ENCODE data around the gene C9orf40. TPM values are rescaled to one million over a fixed set of nuclear protein-coding genes. Genes with fewer than 3 reads are reported as not detected.

Gene C9orf40
- polyA plus RNA-seq, 2 of the 4 experiments (the other 2 are of a cell fraction) = 8.8 to 14.4 TPM

DNA sequence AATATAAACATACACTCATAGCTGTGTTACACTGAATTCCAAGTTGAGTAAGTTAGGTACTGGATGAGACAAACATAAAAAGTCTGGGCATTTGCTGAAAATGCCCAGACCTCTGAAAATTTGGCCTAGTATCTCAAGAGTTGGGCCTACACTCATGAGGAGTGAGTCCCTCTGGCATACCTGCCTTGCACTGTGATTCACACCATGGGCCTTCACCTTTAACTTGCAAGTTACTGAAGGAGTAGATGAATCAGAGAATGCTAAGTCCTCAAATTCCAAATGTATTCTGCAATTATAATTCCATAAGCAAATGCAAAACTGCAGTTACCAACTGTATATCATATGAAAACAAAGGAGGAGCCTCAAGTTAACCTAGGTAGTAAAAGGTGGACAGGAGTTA lies 32.3 kb upstream of the C9orf40 start:
- Histone ChIP-seq H3K4me1 (no peaks in the 10 kb centered on the region), H3K4me3 (no peak overlapping the region), H3K27ac (no peak overlapping the region), H3K4me2 (no peak overlapping the region), H3K9me3 (no peaks in the 10 kb centered on the region)
- CTCF ChIA-PET = interaction anchor here (1.1 to 2.5 kb wide), 3 partner anchors 17 to 207 kb away, joined by 3 to 7 read pairs (median 4); partner anchors contain the start of gene C9orf40
- POLR2A ChIA-PET = no interaction called here
- ATAC-seq (no peak), DNase-seq (ENCODE audit: low read depth in 1 of 2, low spot score in 1 of 2) (no peak), FAIRE-seq (no peak)
- TF ChIP-seq HDAC2 (IDR thresholded peaks at IDR 0.05) = no peak
- TF ChIP-seq POLR2A (IDR thresholded peaks at IDR 0.05; ENCODE audit: low read length) = no peak
- no peak for TF ChIP-seq CBX2 (IDR thresholded peaks at IDR 0.05; ENCODE audit: borderline replicate concordance, low read depth)
- no peak for TF ChIP-seq HOXB5 (CRISPR knock-in tag; IDR thresholded peaks at IDR 0.05)
- TF ChIP-seq, protein P1, sequence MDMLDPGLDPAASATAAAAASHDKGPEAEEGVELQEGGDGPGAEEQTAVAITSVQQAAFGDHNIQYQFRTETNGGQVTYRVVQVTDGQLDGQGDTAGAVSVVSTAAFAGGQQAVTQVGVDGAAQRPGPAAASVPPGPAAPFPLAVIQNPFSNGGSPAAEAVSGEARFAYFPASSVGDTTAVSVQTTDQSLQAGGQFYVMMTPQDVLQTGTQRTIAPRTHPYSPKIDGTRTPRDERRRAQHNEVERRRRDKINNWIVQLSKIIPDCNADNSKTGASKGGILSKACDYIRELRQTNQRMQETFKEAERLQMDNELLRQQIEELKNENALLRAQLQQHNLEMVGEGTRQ (IDR thresholded peaks at IDR 0.05) = no peak
- no peak for TF ChIP-seq BHLHE40 (IDR thresholded peaks at IDR 0.05; ENCODE audit: low read depth, low read length)
- TF ChIP-seq CBX8 (IDR thresholded peaks at IDR 0.05) = no peak
- TF ChIP-seq, protein P2, sequence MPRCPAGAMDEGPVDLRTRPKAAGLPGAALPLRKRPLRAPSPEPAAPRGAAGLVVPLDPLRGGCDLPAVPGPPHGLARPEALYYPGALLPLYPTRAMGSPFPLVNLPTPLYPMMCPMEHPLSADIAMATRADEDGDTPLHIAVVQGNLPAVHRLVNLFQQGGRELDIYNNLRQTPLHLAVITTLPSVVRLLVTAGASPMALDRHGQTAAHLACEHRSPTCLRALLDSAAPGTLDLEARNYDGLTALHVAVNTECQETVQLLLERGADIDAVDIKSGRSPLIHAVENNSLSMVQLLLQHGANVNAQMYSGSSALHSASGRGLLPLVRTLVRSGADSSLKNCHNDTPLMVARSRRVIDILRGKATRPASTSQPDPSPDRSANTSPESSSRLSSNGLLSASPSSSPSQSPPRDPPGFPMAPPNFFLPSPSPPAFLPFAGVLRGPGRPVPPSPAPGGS (IDR thresholded peaks at IDR 0.05) = no peak
- TF ChIP-seq NPAS2 (CRISPR knock-in tag; IDR thresholded peaks at IDR 0.05; ENCODE audit: borderline replicate concordance) = no peak
- TF ChIP-seq, protein P3, sequence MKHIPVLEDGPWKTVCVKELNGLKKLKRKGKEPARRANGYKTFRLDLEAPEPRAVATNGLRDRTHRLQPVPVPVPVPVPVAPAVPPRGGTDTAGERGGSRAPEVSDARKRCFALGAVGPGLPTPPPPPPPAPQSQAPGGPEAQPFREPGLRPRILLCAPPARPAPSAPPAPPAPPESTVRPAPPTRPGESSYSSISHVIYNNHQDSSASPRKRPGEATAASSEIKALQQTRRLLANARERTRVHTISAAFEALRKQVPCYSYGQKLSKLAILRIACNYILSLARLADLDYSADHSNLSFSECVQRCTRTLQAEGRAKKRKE (CRISPR knock-in tag; IDR thresholded peaks at IDR 0.05; ENCODE audit: low read depth) = no peak
- no peak for TF ChIP-seq MAZ (IDR thresholded peaks at IDR 0.05; ENCODE audit: borderline replicate concordance, low read depth, low read length)
- no peak for TF ChIP-seq EP300 (IDR thresholded peaks at IDR 0.05)
- no peak for TF ChIP-seq POLR2AphosphoS2 (conservative IDR thresholded peaks at IDR 0.05; ENCODE audit: low read length)
- no peak for TF ChIP-seq CEBPB (IDR thresholded peaks at IDR 0.05)
- no peak for TF ChIP-seq HOXB13 (CRISPR knock-in tag; IDR thresholded peaks at IDR 0.05; ENCODE audit: low read depth)

DNA sequence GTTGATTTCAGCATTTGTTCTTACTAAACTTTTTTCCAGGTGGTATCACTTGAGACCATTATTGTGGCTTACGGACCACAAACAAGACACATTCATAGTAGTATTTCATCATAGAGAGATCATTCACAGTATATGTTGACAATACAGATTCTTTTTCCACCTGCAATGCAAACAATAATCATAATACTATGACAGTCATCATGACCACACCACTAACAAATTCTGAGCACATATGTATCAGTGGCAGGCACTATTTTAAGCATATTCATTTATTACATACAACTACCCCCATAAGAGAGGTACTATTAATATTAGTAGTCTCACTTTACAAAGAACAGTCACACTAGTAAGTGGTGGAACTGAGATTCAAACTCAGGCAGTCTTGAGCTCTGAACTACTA lies 31.0 kb upstream of the C9orf40 start:
- Histone ChIP-seq H3K4me1 (no peaks in the 10 kb centered on the region), H3K27ac (no peak overlapping the region), H3K4me3 (no peak overlapping the region), H3K9me3 (no peaks in the 10 kb centered on the region), H3K4me2 (no peak overlapping the region)
- DNase-seq (ENCODE audit: low read depth in 1 of 2, low spot score in 1 of 2) = no peak
- 85% methylated on average over 1 of the region's 1 CpG for WGBS (ENCODE audit: missing lambda C conversion rate)
- CTCF ChIA-PET = interaction anchor here (1.1 to 2.5 kb wide), 2 partner anchors 31 to 206 kb away, joined by 3 to 7 read pairs; partner anchors contain the start of gene C9orf40
- FAIRE-seq = no peak
- POLR2A ChIA-PET = no interaction called here
- TF ChIP-seq TFCP2L1 (CRISPR knock-in tag; IDR thresholded peaks at IDR 0.05) (no peak), NFE2L2 (conservative IDR thresholded peaks at IDR 0.05; ENCODE audit: low read length) (no peak), HOXA7 (CRISPR knock-in tag; IDR thresholded peaks at IDR 0.05) (no peak), POLR2AphosphoS2 (conservative IDR thresholded peaks at IDR 0.05; ENCODE audit: low read length) (no peak), JUNB (IDR thresholded peaks at IDR 0.05) (no peak), POLR2A (IDR thresholded peaks at IDR 0.05; ENCODE audit: low read length) (no peak), CEBPB (IDR thresholded peaks at IDR 0.05) (no peak), CHD2 (IDR thresholded peaks at IDR 0.05; ENCODE audit: low read length, partially characterized antibody) (no peak)
- ATAC-seq = no peak

DNA sequence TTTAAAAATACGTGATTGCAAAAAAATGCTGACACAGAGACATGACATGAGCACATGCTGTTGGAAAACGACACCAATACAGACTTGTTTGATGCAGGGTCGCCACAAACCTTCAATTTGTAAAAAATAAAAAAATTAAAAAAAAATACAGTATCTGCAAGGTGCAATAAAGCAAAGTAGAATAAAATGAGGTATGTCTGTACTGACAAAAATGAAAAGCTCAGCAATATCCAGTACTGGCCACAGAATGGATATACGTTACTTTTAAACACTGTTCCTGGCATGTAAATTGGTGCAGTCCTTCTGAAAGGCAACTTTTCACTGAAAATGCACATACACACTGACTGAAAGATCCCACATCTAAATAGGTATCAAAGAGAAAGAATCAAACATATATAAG lies 27.1 kb upstream of the C9orf40 start:
- WGBS (ENCODE audit: missing lambda C conversion rate) = 88% methylated on average over 4 of the region's 4 CpGs
- peaks cover 5% of the 10 kb centered on the region; the same call in 2 of the 3 replicates for H3K9me3 ChIP-seq

More for the DNA sequence above, 27.1 kb upstream of the C9orf40 start:
- DNase-seq (ENCODE audit: low read depth in 1 of 2, low spot score in 1 of 2) (no peak), ATAC-seq (no peak), FAIRE-seq (no peak)
- H3K4me1 ChIP-seq = no peaks in the 10 kb centered on the region
- TF ChIP-seq TP53 (CRISPR knock-in tag; IDR thresholded peaks at IDR 0.05) = no peak
- TF ChIP-seq SMC3 (IDR thresholded peaks at IDR 0.05) = no peak
- peak; percentile 55 for TF ChIP-seq MAFK (IDR thresholded peaks at IDR 0.05; ENCODE audit: partially characterized antibody)
- no peak for TF ChIP-seq RCOR1 (IDR thresholded peaks at IDR 0.05; ENCODE audit: low read depth, low read length)
- no peak for TF ChIP-seq NFE2L2 (conservative IDR thresholded peaks at IDR 0.05; ENCODE audit: low read length)
- ChIA-PET CTCF (interaction anchor here (1.2 to 2.7 kb wide), 5 partner anchors 23 to 209 kb away, joined by 3 to 7 read pairs (median 5); partner anchors contain the start of gene C9orf40), POLR2A (no interaction called here)
- H3K27ac ChIP-seq = no peak overlapping the region
- no peak overlapping the region for H3K4me2 ChIP-seq
- no peak overlapping the region for H3K4me3 ChIP-seq
